HCT116 (cell line): ENCODE measurements around the gene CAPN15. TPM values are rescaled to one million over a fixed set of nuclear protein-coding genes. Genes with fewer than 3 reads are reported as not detected.

Experiments
- ATAC-seq: fragments of 200-7000 bp; cut with Tn5 transposase; 2 replicates; pipeline ENCODE4 v1.9.1; 2020; ENCODE audit warnings: mild to moderate bottlenecking, moderate library complexity
- BruUV-seq: library from RNA; stranded (reverse); fragments of 400-500 nt; replicated peaks from 2 replicates; lab custom pipeline; 2021; lab: Mats Ljungman, UMichigan
- CTCF ChIA-PET: fragments of 300-600 bp; sonication (Branson Sonifier 250); formaldehyde crosslinking; loops from one replicate; lab custom pipeline; 2021; ENCODE audit warnings: antibody characterized with exemption; lab: Charles Lee
- POLR2A ChIA-PET: fragments of 300-600, 350-600 bp; sonication (Branson Sonifier 250); formaldehyde crosslinking; loops from one replicate; lab custom pipeline; 2021; ENCODE audit warnings: antibody characterized with exemption; lab: Charles Lee
- RAD21 ChIA-PET, 2 experiments: fragments of 300-600 bp; sonication (Branson Sonifier 250); formaldehyde crosslinking; loops; one replicate each; lab custom pipeline; 2023; ENCODE audit warnings: low total read pairs in 2 of 2; ENCODE audit not compliant: uncharacterized antibody in 2 of 2, unreplicated experiment in 2 of 2, low non-redundant PET in 1 of 2; lab: Charles Lee
- DNase-seq: peaks from one replicate; pipeline ENCODE4 v3.0.0-alpha.2; 2010; ENCODE audit warnings: low read depth, low spot score
- H2AFZ ChIP-seq: fragments of 200-600 bp; shearing (Covaris generic), sonication (generic); 2 replicates; pipeline ENCODE4 v1.6.1; 2017; ENCODE audit warnings: low read depth, mixed run types, mixed read lengths, antibody characterized with exemption, low read length; ENCODE audit not compliant: poor library complexity, severe bottlenecking
- H3K27ac ChIP-seq: 2 replicates; pipeline ENCODE4 v1.5.1; 2012; ENCODE audit warnings: low read depth, low read length
- H3K27me3 ChIP-seq: fragments of 200-600 bp; sonication (generic); 2 replicates; pipeline ENCODE4 v1.6.1; 2016; ENCODE audit warnings: mixed run types, low read length, mixed read lengths; ENCODE audit not compliant: insufficient read depth
- H3K36me3 ChIP-seq, 2 experiments: fragments of 200-500 bp in 1 of 2; fragments of 200-600 bp in 1 of 2; sonication (Bioruptor generic) in 1 of 2; sonication (generic) in 1 of 2; 2 replicates each; pipeline versions ENCODE4 v1.5.1 to v1.6.1; 2014 to 2016; ENCODE audit warnings: low read length in 2 of 2, inconsistent platforms in 1 of 2, mixed read lengths in 1 of 2, mixed run types in 1 of 2; ENCODE audit not compliant: insufficient read depth in 2 of 2, control insufficient read depth in 1 of 2
- H3K4me1 ChIP-seq, 2 experiments: fragments of 200-600 bp in 1 of 2; sonication (generic) in 1 of 2; 2 replicates each; pipeline versions ENCODE4 v1.5.1 to v1.6.1; 2012 to 2017; ENCODE audit warnings: low read length in 2 of 2, inconsistent platforms in 1 of 2, mild to moderate bottlenecking in 1 of 2, mixed read lengths in 1 of 2, mixed run types in 1 of 2, moderate library complexity in 1 of 2; ENCODE audit not compliant: insufficient read depth in 2 of 2, control insufficient read depth in 1 of 2
- H3K4me2 ChIP-seq: fragments of 200-600 bp; sonication (generic); 2 replicates; pipeline ENCODE4 v1.6.1; 2017; ENCODE audit warnings: mixed run types, low read length, mixed read lengths
- H3K4me3 ChIP-seq, 2 experiments: fragments of 200-600 bp in 1 of 2; sonication (generic) in 1 of 2; replicated peaks in 1 of 2; 2 replicates each; pipeline ENCODE4 v1.5.1; 2011 to 2016; ENCODE audit warnings: low read length in 2 of 2, control low read depth in 1 of 2, low read depth in 1 of 2, mild to moderate bottlenecking in 1 of 2, mixed read lengths in 1 of 2, mixed run types in 1 of 2
- H3K79me2 ChIP-seq: fragments of 200-600 bp; sonication (generic); 2 replicates; pipeline ENCODE4 v1.6.1; 2017; ENCODE audit warnings: mild to moderate bottlenecking, mixed run types, low read length, moderate library complexity, mixed read lengths; ENCODE audit not compliant: insufficient read depth
- H3K9ac ChIP-seq: fragments of 200-600 bp; sonication (generic); 2 replicates; pipeline ENCODE4 v1.6.1; 2016; ENCODE audit warnings: low read length, mixed read lengths
- H3K9me2 ChIP-seq: fragments of 200-600 bp; sonication (generic), shearing (Covaris generic); 2 replicates; pipeline ENCODE4 v1.6.1; 2017; ENCODE audit warnings: mixed run types, mild to moderate bottlenecking, moderate library complexity; ENCODE audit not compliant: insufficient read depth
- H3K9me3 ChIP-seq, 2 experiments: fragments of 200-500 bp in 1 of 2; fragments of 200-600 bp in 1 of 2; sonication (Bioruptor generic) in 1 of 2; sonication (generic) in 1 of 2; 2 replicates each; pipeline ENCODE4 v1.6.1; 2014 to 2017; ENCODE audit warnings: low read length in 2 of 2, mixed read lengths in 2 of 2, inconsistent platforms in 1 of 2, low read depth in 1 of 2, mild to moderate bottlenecking in 1 of 2, mixed run types in 1 of 2, moderate library complexity in 1 of 2; ENCODE audit not compliant: control insufficient read depth in 1 of 2, insufficient read depth in 1 of 2
- H4K20me1 ChIP-seq: fragments of 200-600 bp; sonication (generic), shearing (Covaris generic); 2 replicates; pipeline ENCODE4 v1.6.1; 2017; ENCODE audit warnings: mixed run types, mild to moderate bottlenecking, moderate library complexity; ENCODE audit not compliant: insufficient read depth
- EGR1 ChIP-seq: IDR thresholded peaks from 2 replicates; pipeline ENCODE4 v1.6.1; 2012; ENCODE audit warnings: low read depth
- EZH2 ChIP-seq: fragments of 200-600 bp; sonication (generic); IDR thresholded peaks from 2 replicates; pipeline ENCODE4 v1.6.1; 2017; ENCODE audit warnings: antibody characterized with exemption, mixed run types
- FOSL1 ChIP-seq: IDR thresholded peaks from 2 replicates; pipeline ENCODE4 v1.6.1; 2012; ENCODE audit warnings: low read depth
- JUND ChIP-seq: IDR thresholded peaks from 2 replicates; pipeline ENCODE4 v1.6.1; 2012
- POLR2A ChIP-seq: IDR thresholded peaks from 2 replicates; pipeline ENCODE4 v1.7.0; 2011; ENCODE audit warnings: borderline replicate concordance; ENCODE audit not compliant: insufficient read depth, insufficient read length; ENCODE audit errors: extremely low read depth
- POLR2AphosphoS5 ChIP-seq: IDR thresholded peaks from 2 replicates; pipeline ENCODE4 v1.6.1; 2011; ENCODE audit warnings: mild to moderate bottlenecking, low read depth, low read length, moderate library complexity
- RAD21 ChIP-seq: IDR thresholded peaks from 2 replicates; pipeline ENCODE4 v1.6.1; 2012; ENCODE audit warnings: low read depth, mild to moderate bottlenecking
- SIN3A ChIP-seq: IDR thresholded peaks from 2 replicates; pipeline ENCODE4 v1.6.1; 2012; ENCODE audit warnings: low read depth
- SP1 ChIP-seq: IDR thresholded peaks from 2 replicates; pipeline ENCODE4 v1.6.1; 2012; ENCODE audit warnings: low read depth
- SRF ChIP-seq: IDR thresholded peaks from 2 replicates; pipeline ENCODE4 v1.6.1; 2012; ENCODE audit warnings: low read depth
- TCF7L2 ChIP-seq: IDR thresholded peaks from 2 replicates; pipeline ENCODE4 v1.7.0; 2011; ENCODE audit warnings: borderline replicate concordance, inconsistent platforms; ENCODE audit not compliant: insufficient read depth, insufficient read length; ENCODE audit errors: extremely low read depth
- YY1 ChIP-seq: IDR thresholded peaks from 2 replicates; pipeline ENCODE4 v1.6.1; 2011; ENCODE audit warnings: low read length, low read depth, moderate library complexity, mild to moderate bottlenecking; ENCODE audit not compliant: insufficient replicate concordance; ENCODE audit errors: extremely low read depth
- ZFX ChIP-seq: fragments of 450-650 bp; IDR thresholded peaks from 2 replicates; pipeline ENCODE4 v1.6.1; 2017
- ZNF274 ChIP-seq: fragments of 200-500 bp; sonication (Bioruptor generic); IDR thresholded peaks from 2 replicates; pipeline ENCODE4 v1.6.1; 2014; ENCODE audit warnings: mild to moderate bottlenecking, low read depth, low read length, inconsistent platforms
- intact Hi-C: fragments of 100-400 bp; cut with micrococcal nuclease; formaldehyde crosslinking; loops from 2 replicates; pipeline ENCODE4 v1.10.0; 2022
- total RNA-seq: library from RNA; stranded (reverse); gene quantifications from one replicate; pipeline ENCODE4 v1.2.1, GENCODE V29; 2021; ENCODE audit not compliant: unreplicated experiment
- TF ChIP-seq, protein P1 (sequence below): IDR thresholded peaks from 2 replicates; pipeline ENCODE4 v1.6.1; 2011; ENCODE audit warnings: mild to moderate bottlenecking, low read length, moderate library complexity; ENCODE audit not compliant: insufficient replicate concordance; ENCODE audit errors: extremely low read depth
- TF ChIP-seq, protein P2 (sequence below): IDR thresholded peaks from 2 replicates; pipeline ENCODE4 v1.6.1; 2012
- TF ChIP-seq, protein P3 (sequence below): IDR thresholded peaks from 2 replicates; pipeline ENCODE4 v1.6.1; 2012; ENCODE audit warnings: low read depth
- TF ChIP-seq, protein P4 (sequence below), 3 experiments: fragments of 200-600 bp in 1 of 3; sonication (generic) in 1 of 3; IDR thresholded peaks in 2 of 3; conservative IDR thresholded peaks in 1 of 3; 2 replicates each; pipeline ENCODE4 v1.5.1; 2012 to 2017; ENCODE audit warnings: low read depth in 2 of 3, low read length in 2 of 3, antibody characterized with exemption in 1 of 3, borderline replicate concordance in 1 of 3, control low read depth in 1 of 3, mild to moderate bottlenecking in 1 of 3, mixed read lengths in 1 of 3, mixed run types in 1 of 3, moderate library complexity in 1 of 3; ENCODE audit not compliant: insufficient read depth in 1 of 3

Gene CAPN15
- total RNA-seq, 1 experiment from 2014 or later, result 39.0 TPM

DNA sequence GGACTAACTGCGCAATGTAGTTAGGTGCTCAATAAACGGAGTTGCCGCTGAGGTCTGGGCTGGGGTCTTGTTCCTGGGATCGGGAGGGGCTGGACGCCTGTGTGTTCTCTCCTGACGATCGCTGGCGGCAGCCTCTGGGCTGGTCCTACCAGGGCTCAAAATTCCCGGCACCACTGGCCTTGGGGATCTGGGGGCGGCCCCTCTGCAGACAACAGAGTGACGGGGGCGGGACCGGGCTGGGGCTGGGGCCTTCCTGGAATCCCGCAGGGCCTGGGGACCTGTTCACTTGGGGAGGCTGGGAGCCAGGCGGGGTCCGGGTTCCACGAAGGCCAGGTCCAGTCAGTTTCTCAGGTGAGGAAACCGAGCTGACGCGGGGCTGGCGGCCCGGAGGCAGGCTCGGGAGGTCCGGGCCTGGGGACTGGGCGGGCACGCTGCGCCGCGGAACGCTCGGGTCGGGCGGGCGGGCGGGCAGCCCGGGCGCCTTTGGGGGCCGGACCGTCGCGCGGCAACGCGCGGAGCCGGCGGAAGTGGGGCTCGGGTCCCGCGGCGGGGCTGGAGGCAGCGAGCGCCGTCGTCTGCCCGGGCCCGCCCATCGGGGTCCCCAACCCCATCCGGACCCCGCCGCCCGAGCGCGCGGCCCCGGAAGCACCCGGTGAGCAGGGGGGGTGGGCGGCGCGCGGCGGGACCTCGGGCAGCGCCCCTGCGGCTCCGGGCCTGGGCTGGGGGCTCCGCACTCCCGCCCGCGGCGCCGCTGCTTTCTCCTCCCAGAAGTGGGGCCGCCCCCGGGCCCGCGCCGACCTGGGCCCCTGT lies 42.1 kb downstream of the CAPN15 start, which contains the start of gene PIGQ:
Gene PIGQ, plus strand, starts transcription at position 524 of the 810 bp plus-strand sequence. CDS start 4,107 bp downstream, outside the sequence.
- TF ChIP-seq ZNF274 (no peak), SIN3A (no peak), YY1 (no peak), POLR2AphosphoS5 (peak; percentile 39), ZFX (peak; percentile 72), RAD21 (no peak), FOSL1 (no peak), POLR2A (no peak), EGR1 (no peak), JUND (no peak), TCF7L2 (no peak), EZH2 (no peak), SP1 (no peak), SRF (no peak)
- TF ChIP-seq, protein P1, sequence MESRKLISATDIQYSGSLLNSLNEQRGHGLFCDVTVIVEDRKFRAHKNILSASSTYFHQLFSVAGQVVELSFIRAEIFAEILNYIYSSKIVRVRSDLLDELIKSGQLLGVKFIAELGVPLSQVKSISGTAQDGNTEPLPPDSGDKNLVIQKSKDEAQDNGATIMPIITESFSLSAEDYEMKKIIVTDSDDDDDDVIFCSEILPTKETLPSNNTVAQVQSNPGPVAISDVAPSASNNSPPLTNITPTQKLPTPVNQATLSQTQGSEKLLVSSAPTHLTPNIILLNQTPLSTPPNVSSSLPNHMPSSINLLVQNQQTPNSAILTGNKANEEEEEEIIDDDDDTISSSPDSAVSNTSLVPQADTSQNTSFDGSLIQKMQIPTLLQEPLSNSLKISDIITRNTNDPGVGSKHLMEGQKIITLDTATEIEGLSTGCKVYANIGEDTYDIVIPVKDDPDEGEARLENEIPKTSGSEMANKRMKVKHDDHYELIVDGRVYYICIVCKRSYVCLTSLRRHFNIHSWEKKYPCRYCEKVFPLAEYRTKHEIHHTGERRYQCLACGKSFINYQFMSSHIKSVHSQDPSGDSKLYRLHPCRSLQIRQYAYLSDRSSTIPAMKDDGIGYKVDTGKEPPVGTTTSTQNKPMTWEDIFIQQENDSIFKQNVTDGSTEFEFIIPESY, result no peak
- TF ChIP-seq, protein P2, sequence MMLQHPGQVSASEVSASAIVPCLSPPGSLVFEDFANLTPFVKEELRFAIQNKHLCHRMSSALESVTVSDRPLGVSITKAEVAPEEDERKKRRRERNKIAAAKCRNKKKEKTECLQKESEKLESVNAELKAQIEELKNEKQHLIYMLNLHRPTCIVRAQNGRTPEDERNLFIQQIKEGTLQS, result no peak
- TF ChIP-seq, protein P3, sequence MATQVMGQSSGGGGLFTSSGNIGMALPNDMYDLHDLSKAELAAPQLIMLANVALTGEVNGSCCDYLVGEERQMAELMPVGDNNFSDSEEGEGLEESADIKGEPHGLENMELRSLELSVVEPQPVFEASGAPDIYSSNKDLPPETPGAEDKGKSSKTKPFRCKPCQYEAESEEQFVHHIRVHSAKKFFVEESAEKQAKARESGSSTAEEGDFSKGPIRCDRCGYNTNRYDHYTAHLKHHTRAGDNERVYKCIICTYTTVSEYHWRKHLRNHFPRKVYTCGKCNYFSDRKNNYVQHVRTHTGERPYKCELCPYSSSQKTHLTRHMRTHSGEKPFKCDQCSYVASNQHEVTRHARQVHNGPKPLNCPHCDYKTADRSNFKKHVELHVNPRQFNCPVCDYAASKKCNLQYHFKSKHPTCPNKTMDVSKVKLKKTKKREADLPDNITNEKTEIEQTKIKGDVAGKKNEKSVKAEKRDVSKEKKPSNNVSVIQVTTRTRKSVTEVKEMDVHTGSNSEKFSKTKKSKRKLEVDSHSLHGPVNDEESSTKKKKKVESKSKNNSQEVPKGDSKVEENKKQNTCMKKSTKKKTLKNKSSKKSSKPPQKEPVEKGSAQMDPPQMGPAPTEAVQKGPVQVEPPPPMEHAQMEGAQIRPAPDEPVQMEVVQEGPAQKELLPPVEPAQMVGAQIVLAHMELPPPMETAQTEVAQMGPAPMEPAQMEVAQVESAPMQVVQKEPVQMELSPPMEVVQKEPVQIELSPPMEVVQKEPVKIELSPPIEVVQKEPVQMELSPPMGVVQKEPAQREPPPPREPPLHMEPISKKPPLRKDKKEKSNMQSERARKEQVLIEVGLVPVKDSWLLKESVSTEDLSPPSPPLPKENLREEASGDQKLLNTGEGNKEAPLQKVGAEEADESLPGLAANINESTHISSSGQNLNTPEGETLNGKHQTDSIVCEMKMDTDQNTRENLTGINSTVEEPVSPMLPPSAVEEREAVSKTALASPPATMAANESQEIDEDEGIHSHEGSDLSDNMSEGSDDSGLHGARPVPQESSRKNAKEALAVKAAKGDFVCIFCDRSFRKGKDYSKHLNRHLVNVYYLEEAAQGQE, result no peak
- TF ChIP-seq, protein P4, sequence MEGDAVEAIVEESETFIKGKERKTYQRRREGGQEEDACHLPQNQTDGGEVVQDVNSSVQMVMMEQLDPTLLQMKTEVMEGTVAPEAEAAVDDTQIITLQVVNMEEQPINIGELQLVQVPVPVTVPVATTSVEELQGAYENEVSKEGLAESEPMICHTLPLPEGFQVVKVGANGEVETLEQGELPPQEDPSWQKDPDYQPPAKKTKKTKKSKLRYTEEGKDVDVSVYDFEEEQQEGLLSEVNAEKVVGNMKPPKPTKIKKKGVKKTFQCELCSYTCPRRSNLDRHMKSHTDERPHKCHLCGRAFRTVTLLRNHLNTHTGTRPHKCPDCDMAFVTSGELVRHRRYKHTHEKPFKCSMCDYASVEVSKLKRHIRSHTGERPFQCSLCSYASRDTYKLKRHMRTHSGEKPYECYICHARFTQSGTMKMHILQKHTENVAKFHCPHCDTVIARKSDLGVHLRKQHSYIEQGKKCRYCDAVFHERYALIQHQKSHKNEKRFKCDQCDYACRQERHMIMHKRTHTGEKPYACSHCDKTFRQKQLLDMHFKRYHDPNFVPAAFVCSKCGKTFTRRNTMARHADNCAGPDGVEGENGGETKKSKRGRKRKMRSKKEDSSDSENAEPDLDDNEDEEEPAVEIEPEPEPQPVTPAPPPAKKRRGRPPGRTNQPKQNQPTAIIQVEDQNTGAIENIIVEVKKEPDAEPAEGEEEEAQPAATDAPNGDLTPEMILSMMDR (IDR thresholded peaks at IDR 0.05 in 2 of 3, conservative IDR thresholded peaks at IDR 0.05 in 1 of 3; ENCODE audit: borderline replicate concordance in 1 of 3, insufficient read depth in 1 of 3, low read depth in 2 of 3, low read length in 2 of 3), result no peak
- Histone ChIP-seq H3K4me1 (peaks cover 7 to 16% of the 10 kb centered on the region in 2 experiments), H3K27me3 (no peaks in the 10 kb centered on the region), H3K9me2 (no peaks in the 10 kb centered on the region), H3K79me2 (peaks cover 9% of the 10 kb centered on the region; the same call in 1 of the 2 replicates), H3K4me3 (peak within 1 kb of the TSS; percentile 58 to 70), H3K9me3 (no peaks in the 10 kb centered on the region), H2AFZ (no peak within 1 kb of the TSS), H3K9ac (peak within 1 kb of the TSS; percentile 76), H3K4me2 (peak within 1 kb of the TSS; percentile 80), H3K27ac (peak within 1 kb of the TSS; percentile 67), H4K20me1 (no peaks in the 10 kb centered on the region), H3K36me3 (no peaks in the 10 kb centered on the region)
- DNase-seq (no peak), ATAC-seq (peak; percentile 80)
- RAD21 ChIA-PET, result no interaction called here
- intact Hi-C loops, result no loop called here
- no TSS peak for BruUV-seq
- CTCF ChIA-PET, result interaction anchor here (0.6 kb wide), 1 partner anchor 120 kb away, joined by 3 read pairs; no protein-coding TSS in a partner anchor
- POLR2A ChIA-PET, result no interaction called here
